Measurements from ENCODE around the gene RRAS2.
"Not testable (repeated sequence)": the region's sequence is repeated elsewhere in the genome, so short reads cannot be mapped to it uniquely, and the experiment has no call there.

RRAS2 gene

DNA sequence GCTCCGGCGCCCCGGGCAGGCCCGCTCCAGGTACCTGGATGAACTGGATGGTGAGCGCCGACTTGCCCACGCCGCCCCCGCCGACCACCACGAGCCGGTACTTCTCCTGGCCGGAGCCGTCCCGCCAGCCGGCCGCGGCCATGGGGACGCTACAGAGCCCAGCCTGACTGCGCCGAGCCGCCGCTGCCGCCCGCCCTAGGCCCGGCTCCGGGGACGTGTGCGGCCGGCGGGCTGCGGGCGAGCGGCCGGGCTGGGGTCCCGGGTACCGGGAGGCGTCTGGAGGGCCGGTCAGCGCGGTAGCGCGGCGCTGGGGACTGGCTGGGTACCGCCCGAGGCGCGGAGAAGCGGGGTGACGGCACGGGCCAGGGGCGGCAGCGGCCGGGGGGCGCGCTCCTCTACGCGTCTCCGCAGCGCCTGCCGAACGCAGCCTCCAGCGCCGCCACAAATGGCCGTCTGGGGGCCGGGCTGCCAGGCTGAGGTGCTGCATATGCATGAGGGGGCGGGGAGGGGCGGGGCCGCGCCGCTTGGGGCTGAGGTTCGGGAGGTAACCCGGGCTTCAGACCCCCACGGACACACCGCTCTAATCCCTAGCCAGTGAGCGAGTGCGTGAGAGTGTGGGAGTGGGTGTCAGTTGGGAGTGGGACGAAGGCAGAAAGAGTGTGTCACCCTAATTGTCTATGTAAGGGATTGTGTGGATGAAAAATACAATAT lies at the start of gene RRAS2:
TSS of gene RRAS2 (minus strand) at position 455 of the 711 bp plus-strand sequence. CDS start at position 142, 313 bp downstream.
- in situ Hi-C loops (cut with MboI; ENCODE audit: low pct_unique_long_range_greater_than_20kb, low sequenced_read_pairs, unreplicated experiment), result no loop called here
- DNase-seq (ENCODE audit: low spot score), result peak; percentile 88
- TF ChIP-seq CTCF (IDR thresholded peaks at IDR 0.05; ENCODE audit: extremely low read depth, insufficient read depth, missing control alignments), result peak; percentile 16

DNA sequence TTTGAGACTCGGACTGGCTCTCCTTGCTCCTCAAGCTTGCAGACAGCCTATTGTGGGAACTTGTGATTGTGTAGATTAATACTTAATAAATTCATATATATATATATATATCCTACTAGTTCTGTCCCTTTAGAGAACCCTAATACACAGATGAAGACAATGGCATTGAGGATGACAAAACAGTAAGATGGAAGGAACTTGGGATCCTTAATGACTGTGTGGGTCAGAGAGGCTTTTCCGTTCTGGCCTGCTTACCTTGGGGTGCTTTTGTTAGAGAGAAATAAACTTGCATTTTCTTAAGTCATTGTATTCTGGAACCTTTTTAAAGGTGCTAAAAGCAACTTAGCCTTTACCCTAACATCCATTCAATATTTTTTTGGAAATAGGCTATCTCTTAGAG lies 49.6 kb upstream of the RRAS2 start:
- in situ Hi-C loops (cut with MboI; ENCODE audit: low pct_unique_long_range_greater_than_20kb, low sequenced_read_pairs, unreplicated experiment), result no loop called here
- TF ChIP-seq CTCF (IDR thresholded peaks at IDR 0.05; ENCODE audit: extremely low read depth, insufficient read depth, missing control alignments), result no peak
- DNase-seq (ENCODE audit: low spot score), result no peak

DNA sequence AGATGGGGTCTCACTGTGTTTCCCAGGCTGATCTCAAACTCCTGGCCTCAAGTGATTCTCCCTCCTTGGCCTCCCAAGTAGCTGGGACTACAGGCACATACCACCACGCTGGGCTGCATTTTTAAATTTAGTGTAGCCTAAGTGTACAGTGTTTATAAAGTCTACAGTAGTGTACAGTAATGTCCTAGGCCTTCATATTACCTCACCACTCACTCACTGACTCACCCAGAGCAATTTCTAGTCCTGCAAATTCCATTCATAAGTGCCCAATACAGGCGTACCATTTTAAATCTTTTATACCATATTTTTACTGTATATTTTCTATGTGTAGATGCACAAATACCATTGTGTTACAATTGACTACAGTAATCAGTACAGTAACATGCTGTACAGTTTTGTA lies 47.1 kb upstream of the RRAS2 start:
- in situ Hi-C loops (cut with MboI; ENCODE audit: low pct_unique_long_range_greater_than_20kb, low sequenced_read_pairs, unreplicated experiment), result not testable (repeated sequence)

GRCh38 chr11:14403528-14403927 lies 44.5 kb upstream of the RRAS2 start:
- in situ Hi-C loops (cut with MboI; ENCODE audit: low pct_unique_long_range_greater_than_20kb, low sequenced_read_pairs, unreplicated experiment); DNase-seq (ENCODE audit: low spot score): not testable (repeated sequence)

More for the DNA sequence above, 47.1 kb upstream of the RRAS2 start:
- not testable (repeated sequence) for DNase-seq (ENCODE audit: low spot score)

GRCh38 chr11:14399087-14399486 lies 40.1 kb upstream of the RRAS2 start:
- TF ChIP-seq CTCF (IDR thresholded peaks at IDR 0.05; ENCODE audit: extremely low read depth, insufficient read depth, missing control alignments), result no peak
- in situ Hi-C loops (cut with MboI; ENCODE audit: low pct_unique_long_range_greater_than_20kb, low sequenced_read_pairs, unreplicated experiment), result no loop called here
- DNase-seq (ENCODE audit: low spot score), result no peak

GRCh38 chr11:14396273-14396672 lies 37.3 kb upstream of the RRAS2 start:
- no peak for TF ChIP-seq CTCF (IDR thresholded peaks at IDR 0.05; ENCODE audit: extremely low read depth, insufficient read depth, missing control alignments)
- in situ Hi-C loops (cut with MboI; ENCODE audit: low pct_unique_long_range_greater_than_20kb, low sequenced_read_pairs, unreplicated experiment), result no loop called here
- no peak for DNase-seq (ENCODE audit: low spot score)

DNA sequence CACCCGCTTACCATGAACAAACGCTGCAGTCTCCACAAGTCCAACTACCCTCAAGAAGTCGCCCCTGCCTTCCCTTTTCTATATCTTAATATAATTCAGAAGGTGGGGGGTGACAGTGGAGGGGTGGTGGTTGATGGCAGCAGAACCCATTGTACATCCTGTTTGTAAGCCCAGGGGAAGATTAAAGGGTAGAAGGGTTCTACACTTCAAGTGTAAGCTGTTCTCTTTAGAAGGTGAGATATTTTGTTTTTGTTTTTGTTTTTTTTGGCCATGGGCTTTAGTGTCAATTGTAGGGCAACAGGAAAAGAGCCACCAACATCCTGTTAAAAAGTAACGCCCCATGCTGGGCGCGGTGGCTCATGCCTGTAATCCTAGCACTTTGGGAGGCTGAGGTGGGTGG lies 34.9 kb upstream of the RRAS2 start:
- in situ Hi-C loops (cut with MboI; ENCODE audit: low pct_unique_long_range_greater_than_20kb, low sequenced_read_pairs, unreplicated experiment), result no loop called here
- no peak for TF ChIP-seq CTCF (IDR thresholded peaks at IDR 0.05; ENCODE audit: extremely low read depth, insufficient read depth, missing control alignments)
- no peak for DNase-seq (ENCODE audit: low spot score)

GRCh38 chr11:14393129-14393528 lies 34.1 kb upstream of the RRAS2 start:
- TF ChIP-seq CTCF (IDR thresholded peaks at IDR 0.05; ENCODE audit: extremely low read depth, insufficient read depth, missing control alignments), result no peak
- DNase-seq (ENCODE audit: low spot score), result no peak
- in situ Hi-C loops (cut with MboI; ENCODE audit: low pct_unique_long_range_greater_than_20kb, low sequenced_read_pairs, unreplicated experiment), result no loop called here
